HepG2 (cell line): ENCODE measurements around the gene ABHD4. TPM values are rescaled to one million over a fixed set of nuclear protein-coding genes. Genes with fewer than 3 reads are reported as not detected.

Source experiments
- ATAC-seq: fragments of 200-7000 bp; cut with Tn5 transposase; 3 replicates; pipeline ENCODE4 v1.9.1; 2020; ENCODE audit warnings: mild to moderate bottlenecking, moderate library complexity
- BruUV-seq: library from RNA; stranded (reverse); fragments of 400-500 nt; replicated peaks from 2 replicates; lab custom pipeline; 2021; lab: Mats Ljungman, UMichigan
- CTCF ChIA-PET: fragments of 300-600 bp; formaldehyde crosslinking; extraction: SDS; loops from one replicate; lab custom pipeline; 2021; ENCODE audit warnings: low total read pairs, inconsistent platforms, low intra/inter-chr PET ratio; lab: Yijun Ruan, JAX
- POLR2A ChIA-PET: fragments of 350-600 bp; sonication (Branson Sonifier 250); formaldehyde crosslinking; loops from one replicate; lab custom pipeline; 2020; ENCODE audit warnings: antibody characterized with exemption, inconsistent platforms; lab: Yijun Ruan, JAX
- DNase-seq: peaks from one replicate; pipeline ENCODE4 v3.0.0-alpha.2; 2015; ENCODE audit warnings: low spot score
- FAIRE-seq: peaks from 3 replicates; lab custom pipeline; 2011; peaks lifted over from hg19 to GRCh38; lab: Jason Lieb, UNC
- H2AFZ ChIP-seq: one replicate; pipeline ENCODE4 v1.6.1; 2011; ENCODE audit warnings: low read length, inconsistent platforms
- H3K27ac ChIP-seq: fragments of 300-600 bp; 3 replicates; pipeline ENCODE4 v1.8.0; 2011; ENCODE audit warnings: mixed run types, mild to moderate bottlenecking, mixed read lengths, low read length, inconsistent platforms; ENCODE audit not compliant: insufficient read depth; ENCODE audit errors: extremely low read length
- H3K27me3 ChIP-seq, 2 experiments: fragments of 200-600 bp in 1 of 2; 2 replicates in 1 of 2; 3 replicates in 1 of 2; pipeline versions ENCODE4 v1.6.0 to v1.8.0; 2011; ENCODE audit warnings: low read length in 2 of 2, mild to moderate bottlenecking in 2 of 2, moderate library complexity in 2 of 2, inconsistent platforms in 1 of 2; ENCODE audit not compliant: insufficient read depth in 2 of 2, control insufficient read depth in 1 of 2
- H3K36me3 ChIP-seq, 2 experiments: fragments of 200-600 bp in 1 of 2; replicated peaks in 1 of 2; 2 replicates in 1 of 2; 3 replicates in 1 of 2; pipeline versions ENCODE4 v1.5.1 to v1.8.0; 2011; ENCODE audit warnings: low read length in 2 of 2, inconsistent platforms in 1 of 2; ENCODE audit not compliant: insufficient read depth in 2 of 2, control insufficient read depth in 1 of 2
- H3K4me1 ChIP-seq: 2 replicates; pipeline ENCODE4 v1.5.1; 2012; ENCODE audit warnings: low read length, inconsistent platforms; ENCODE audit not compliant: insufficient read depth
- H3K4me2 ChIP-seq: 2 replicates; pipeline ENCODE4 v1.6.0; 2011; ENCODE audit warnings: low read depth, low read length, inconsistent platforms
- H3K4me3 ChIP-seq, 3 experiments: fragments of 200-600 bp in 1 of 3; sonication (generic), shearing (Covaris generic) in 1 of 3; replicated peaks in 1 of 3; 2 replicates each; pipeline ENCODE4 v1.5.1; 2011 to 2016; ENCODE audit warnings: low read length in 3 of 3, inconsistent platforms in 2 of 3, low read depth in 2 of 3, mild to moderate bottlenecking in 2 of 3, control low read depth in 1 of 3, mixed read lengths in 1 of 3; ENCODE audit not compliant: insufficient read depth in 1 of 3
- H3K79me2 ChIP-seq: one replicate; pipeline ENCODE4 v1.6.1; 2011; ENCODE audit warnings: low read length, inconsistent platforms; ENCODE audit not compliant: insufficient read depth
- H3K9ac ChIP-seq: 2 replicates; pipeline ENCODE4 v1.6.0; 2011; ENCODE audit warnings: mild to moderate bottlenecking, low read depth, low read length, inconsistent platforms; ENCODE audit not compliant: insufficient read depth
- H3K9me3 ChIP-seq: 2 replicates; pipeline ENCODE4 v1.5.1; 2012; ENCODE audit warnings: mild to moderate bottlenecking, low read length
- H4K20me1 ChIP-seq: 2 replicates; pipeline ENCODE4 v1.6.0; 2011; ENCODE audit warnings: inconsistent platforms, mild to moderate bottlenecking, low read length, moderate library complexity; ENCODE audit not compliant: insufficient read depth
- FOXK2 ChIP-seq: fragments of 450-650 bp; IDR thresholded peaks from 2 replicates; pipeline ENCODE4 v1.6.1; 2016
- NRL ChIP-seq: sonication (generic); formaldehyde crosslinking; IDR thresholded peaks from 2 replicates; pipeline ENCODE4 v1.5.0; 2020; ENCODE audit warnings: missing genetic modification reagents, mild to moderate bottlenecking, moderate library complexity, borderline replicate concordance
- RXRA ChIP-seq: sonication (generic); formaldehyde crosslinking; IDR thresholded peaks from 2 replicates; pipeline ENCODE4 v1.5.1; 2020; ENCODE audit warnings: missing genetic modification reagents
- ZNF251 ChIP-seq: sonication (generic); formaldehyde crosslinking; IDR thresholded peaks from 2 replicates; pipeline ENCODE4 v1.9.0; 2021; ENCODE audit warnings: mild to moderate bottlenecking, missing genetic modification reagents
- WGBS: methylation state at CpG from one replicate; pipeline ENCODE4 v1.1.6; 2017; ENCODE audit warnings: low lambda C conversion rate; 5-methylcytosine and 5-hydroxymethylcytosine counted together
- in situ Hi-C: cut with HindIII; loops from 2 replicates; pipeline ENCODE4 v1.10.0; 2017; ENCODE audit warnings: low pct_unique_long_range_greater_than_20kb; ENCODE audit not compliant: extremely low pct_ligation_motif_present
- intact Hi-C: fragments of 100-400 bp; cut with micrococcal nuclease; formaldehyde crosslinking; loops from one replicate; pipeline ENCODE4 v1.10.0; 2022; ENCODE audit not compliant: unreplicated experiment
- polyA plus RNA-seq, 8 experiments: library from polyadenylated mRNA; depleted of rRNA in 3 of 8; stranded (reverse) in 7 of 8; unstranded in 1 of 8; fragments of >200 nt; fragmentation: Illumina TruSeq in 4 of 8; extraction: Trizol in 4 of 8; gene quantifications; 2 replicates each; pipeline versions ENCODE4 v1.2.1 to v1.2.3, GENCODE V29; 2011 to 2016; ENCODE audit warnings: low read depth in 4 of 8, missing spikeins in 1 of 8, mixed read lengths in 1 of 8; ENCODE audit not compliant: insufficient read depth in 1 of 8
- total RNA-seq, 5 experiments: library from RNA; depleted of rRNA; stranded (reverse); fragments of >200 nt; fragmentation: Illumina TruSeq; extraction: Trizol; gene quantifications; 2 replicates each; pipeline ENCODE4 v1.2.3, GENCODE V29; 2016; ENCODE audit warnings: low read depth in 1 of 5
- TF ChIP-seq, protein P1 (sequence below), 2 experiments: fragments of 450-650 bp in 1 of 2; sonication (generic) in 1 of 2; formaldehyde crosslinking in 1 of 2; IDR thresholded peaks; 2 replicates each; pipeline versions ENCODE4 v1.6.1 to v1.8.0; 2016 to 2022; ENCODE audit warnings: antibody characterized with exemption in 1 of 2, mild to moderate bottlenecking in 1 of 2, missing genetic modification reagents in 1 of 2
- TF ChIP-seq, protein P2 (sequence below): sonication (generic); formaldehyde crosslinking; IDR thresholded peaks from 2 replicates; pipeline ENCODE4 v1.9.0; 2021; ENCODE audit warnings: missing genetic modification reagents, mild to moderate bottlenecking, borderline replicate concordance

Gene ABHD4
- total and polyA plus RNA-seq, 2 of the 13 experiments (the other 11 are each of a cell fraction or from before 2014, with no cell fraction given), result 16.1 to 47.5 TPM

DNA sequence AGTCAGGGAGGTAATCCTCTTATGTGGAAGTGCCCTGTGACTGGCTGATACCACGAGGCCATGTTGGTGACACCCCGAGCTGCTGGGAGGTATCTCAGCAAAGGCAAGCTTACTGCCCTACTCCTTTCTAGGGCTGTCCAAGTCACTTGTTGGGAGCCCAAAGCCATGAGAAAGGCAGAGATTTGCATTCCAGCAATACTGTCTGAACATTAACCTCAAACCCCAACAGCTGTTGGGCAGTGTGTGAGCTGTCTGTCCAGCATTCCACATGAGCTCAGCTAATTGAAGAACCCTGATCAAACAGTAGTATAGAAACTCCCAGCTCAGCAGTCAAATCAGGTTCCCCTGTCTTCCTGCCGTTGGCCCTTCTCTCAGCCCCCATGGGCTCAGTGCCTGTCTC, 9.2 kb downstream of the ABHD4 start:
- Histone ChIP-seq H2AFZ (no peak overlapping the region), H3K27me3 (no peaks in the 10 kb centered on the region), H3K36me3 (peaks cover 34 to 76% of the 10 kb centered on the region in 2 experiments), H3K9me3 (no peaks in the 10 kb centered on the region), H3K27ac (no peak overlapping the region), H3K4me2 (no peak overlapping the region), H3K4me1 (peaks cover 9% of the 10 kb centered on the region), H3K79me2 (no peaks in the 10 kb centered on the region), H4K20me1 (0 out of 2 replicates have a peak, but pooled peaks cover 4% of the 10 kb centered on the region), H3K9ac (no peak overlapping the region), H3K4me3 (no peak overlapping the region)
- ChIA-PET POLR2A (interaction anchor here (0.9 to 1.2 kb wide), 3 partner anchors 8 to 18 kb away, joined by 3 to 6 read pairs (median 4); partner anchors contain the start of gene ABHD4), CTCF (interaction anchor here (1.5 kb wide), 1 partner anchor 9 kb away, joined by 3 read pairs; the partner anchor contains the start of gene ABHD4)
- 92% methylated on average over 3 of the region's 3 CpGs for WGBS
- no peak for DNase-seq
- no TSS peak for BruUV-seq
- intact Hi-C loops, result no loop called here
- no peak for FAIRE-seq
- TF ChIP-seq ZNF251 (CRISPR knock-in tag) (0 out of 2 replicates have a peak, but pooled peaks have one; percentile 70), NRL (CRISPR knock-in tag) (peak; percentile 42; the same call in 1 of the 2 replicates), FOXK2 (no peak), RXRA (CRISPR knock-in tag) (peak; percentile 14; the same call in 1 of the 2 replicates)
- TF ChIP-seq, protein P1, sequence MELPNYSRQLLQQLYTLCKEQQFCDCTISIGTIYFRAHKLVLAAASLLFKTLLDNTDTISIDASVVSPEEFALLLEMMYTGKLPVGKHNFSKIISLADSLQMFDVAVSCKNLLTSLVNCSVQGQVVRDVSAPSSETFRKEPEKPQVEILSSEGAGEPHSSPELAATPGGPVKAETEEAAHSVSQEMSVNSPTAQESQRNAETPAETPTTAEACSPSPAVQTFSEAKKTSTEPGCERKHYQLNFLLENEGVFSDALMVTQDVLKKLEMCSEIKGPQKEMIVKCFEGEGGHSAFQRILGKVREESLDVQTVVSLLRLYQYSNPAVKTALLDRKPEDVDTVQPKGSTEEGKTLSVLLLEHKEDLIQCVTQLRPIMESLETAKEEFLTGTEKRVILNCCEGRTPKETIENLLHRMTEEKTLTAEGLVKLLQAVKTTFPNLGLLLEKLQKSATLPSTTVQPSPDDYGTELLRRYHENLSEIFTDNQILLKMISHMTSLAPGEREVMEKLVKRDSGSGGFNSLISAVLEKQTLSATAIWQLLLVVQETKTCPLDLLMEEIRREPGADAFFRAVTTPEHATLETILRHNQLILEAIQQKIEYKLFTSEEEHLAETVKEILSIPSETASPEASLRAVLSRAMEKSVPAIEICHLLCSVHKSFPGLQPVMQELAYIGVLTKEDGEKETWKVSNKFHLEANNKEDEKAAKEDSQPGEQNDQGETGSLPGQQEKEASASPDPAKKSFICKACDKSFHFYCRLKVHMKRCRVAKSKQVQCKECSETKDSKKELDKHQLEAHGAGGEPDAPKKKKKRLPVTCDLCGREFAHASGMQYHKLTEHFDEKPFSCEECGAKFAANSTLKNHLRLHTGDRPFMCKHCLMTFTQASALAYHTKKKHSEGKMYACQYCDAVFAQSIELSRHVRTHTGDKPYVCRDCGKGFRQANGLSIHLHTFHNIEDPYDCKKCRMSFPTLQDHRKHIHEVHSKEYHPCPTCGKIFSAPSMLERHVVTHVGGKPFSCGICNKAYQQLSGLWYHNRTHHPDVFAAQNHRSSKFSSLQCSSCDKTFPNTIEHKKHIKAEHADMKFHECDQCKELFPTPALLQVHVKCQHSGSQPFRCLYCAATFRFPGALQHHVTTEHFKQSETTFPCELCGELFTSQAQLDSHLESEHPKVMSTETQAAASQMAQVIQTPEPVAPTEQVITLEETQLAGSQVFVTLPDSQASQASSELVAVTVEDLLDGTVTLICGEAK (IDR thresholded peaks at IDR 0.05), result no peak
- TF ChIP-seq, protein P1 (CRISPR knock-in tag; IDR thresholded peaks at IDR 0.05), result peak; percentile 17; the same call in 1 of the 2 replicates
- TF ChIP-seq, protein P2, sequence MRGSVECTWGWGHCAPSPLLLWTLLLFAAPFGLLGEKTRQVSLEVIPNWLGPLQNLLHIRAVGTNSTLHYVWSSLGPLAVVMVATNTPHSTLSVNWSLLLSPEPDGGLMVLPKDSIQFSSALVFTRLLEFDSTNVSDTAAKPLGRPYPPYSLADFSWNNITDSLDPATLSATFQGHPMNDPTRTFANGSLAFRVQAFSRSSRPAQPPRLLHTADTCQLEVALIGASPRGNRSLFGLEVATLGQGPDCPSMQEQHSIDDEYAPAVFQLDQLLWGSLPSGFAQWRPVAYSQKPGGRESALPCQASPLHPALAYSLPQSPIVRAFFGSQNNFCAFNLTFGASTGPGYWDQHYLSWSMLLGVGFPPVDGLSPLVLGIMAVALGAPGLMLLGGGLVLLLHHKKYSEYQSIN (CRISPR knock-in tag), result no peak
- in situ Hi-C loops, result no loop called here
- no peak for ATAC-seq
